GM12892 (cell line): ENCODE data around the gene NFKBIL1. TPM values are rescaled to one million over a fixed set of nuclear protein-coding genes. Genes with fewer than 3 reads are reported as not detected.
"Not testable (repeated sequence)": the region's sequence is repeated elsewhere in the genome, so short reads cannot be mapped to it uniquely, and the experiment has no call there.

Experiments
- DNase-seq: peaks from one replicate; pipeline ENCODE4 v3.0.0; 2011; ENCODE audit not compliant: insufficient read length
- FAIRE-seq: peaks from 2 replicates; lab custom pipeline; 2011; peaks lifted over from hg19 to GRCh38; lab: Jason Lieb, UNC
- POLR2A ChIP-seq: IDR thresholded peaks from 2 replicates; pipeline ENCODE4 v1.6.1; 2011; ENCODE audit warnings: low read depth, low read length, control low read depth
- POLR2AphosphoS5 ChIP-seq: IDR thresholded peaks from 2 replicates; pipeline ENCODE4 v1.6.1; 2011; ENCODE audit warnings: low read depth, low read length, control low read depth
- TAF1 ChIP-seq: IDR thresholded peaks from 2 replicates; pipeline ENCODE4 v1.6.1; 2011; ENCODE audit warnings: low read depth, mild to moderate bottlenecking, control low read depth, low read length, borderline replicate concordance
- polyA plus RNA-seq: library from polyadenylated mRNA; unstranded; fragments of >200 nt; gene quantifications from one replicate; pipeline ENCODE4 v1.2.1, GENCODE V29; 2012; ENCODE audit warnings: missing spikeins, inconsistent platforms; ENCODE audit not compliant: missing spikeins

Gene NFKBIL1, protein sequence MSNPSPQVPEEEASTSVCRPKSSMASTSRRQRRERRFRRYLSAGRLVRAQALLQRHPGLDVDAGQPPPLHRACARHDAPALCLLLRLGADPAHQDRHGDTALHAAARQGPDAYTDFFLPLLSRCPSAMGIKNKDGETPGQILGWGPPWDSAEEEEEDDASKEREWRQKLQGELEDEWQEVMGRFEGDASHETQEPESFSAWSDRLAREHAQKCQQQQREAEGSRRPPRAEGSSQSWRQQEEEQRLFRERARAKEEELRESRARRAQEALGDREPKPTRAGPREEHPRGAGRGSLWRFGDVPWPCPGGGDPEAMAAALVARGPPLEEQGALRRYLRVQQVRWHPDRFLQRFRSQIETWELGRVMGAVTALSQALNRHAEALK
- 11.3 TPM for polyA plus RNA-seq

DNA sequence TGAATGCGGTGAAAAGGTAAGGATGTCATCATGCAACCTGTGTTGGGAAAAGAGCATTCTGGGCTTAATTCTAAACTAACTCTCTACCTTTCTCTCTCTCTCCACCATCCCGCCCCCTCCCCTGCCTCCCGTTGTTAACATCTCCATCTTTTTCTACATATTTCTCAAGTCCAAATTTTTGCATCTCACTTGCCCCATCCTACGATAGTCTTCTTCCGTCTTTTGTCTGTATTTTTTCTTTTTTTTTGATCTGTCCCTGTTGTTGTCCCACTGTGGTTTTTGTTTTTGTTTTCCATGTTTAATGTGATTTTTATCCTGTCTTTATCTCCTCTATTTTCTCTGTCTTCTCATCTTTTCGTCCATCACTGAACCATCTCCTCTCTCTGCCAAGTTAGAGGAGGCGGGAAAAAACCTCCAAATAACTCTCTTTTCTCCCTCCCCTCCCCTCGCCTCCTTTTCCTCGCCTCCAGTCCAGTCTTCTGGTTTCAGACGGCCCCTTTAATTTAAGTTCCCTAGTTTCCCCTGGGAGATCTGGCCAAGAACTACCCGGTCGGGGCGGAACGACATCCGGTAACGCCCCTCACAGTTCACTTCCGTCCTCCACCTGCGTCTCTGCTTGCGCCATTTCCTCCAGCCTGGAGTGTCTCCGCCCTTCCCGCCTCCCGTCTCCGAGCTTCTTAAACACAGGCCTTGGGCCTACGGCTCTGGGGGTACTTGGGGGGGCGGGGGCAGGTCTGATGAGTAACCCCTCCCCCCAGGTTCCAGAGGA lies at the start of gene NFKBIL1:
Gene NFKBIL1, plus strand, starts transcription at position 651 of the 769 bp plus-strand sequence. Its CDS starts 87 bp downstream, at position 738.
- peak; percentile 43; the same call in 1 of the 2 replicates for TF ChIP-seq POLR2AphosphoS5
- no peak; the same call in 1 of the 2 replicates for TF ChIP-seq TAF1
- TF ChIP-seq POLR2A: peak; percentile 29; the same call in 1 of the 2 replicates
- DNase-seq (peak; percentile 80), FAIRE-seq (peak; percentile 96)

DNA sequence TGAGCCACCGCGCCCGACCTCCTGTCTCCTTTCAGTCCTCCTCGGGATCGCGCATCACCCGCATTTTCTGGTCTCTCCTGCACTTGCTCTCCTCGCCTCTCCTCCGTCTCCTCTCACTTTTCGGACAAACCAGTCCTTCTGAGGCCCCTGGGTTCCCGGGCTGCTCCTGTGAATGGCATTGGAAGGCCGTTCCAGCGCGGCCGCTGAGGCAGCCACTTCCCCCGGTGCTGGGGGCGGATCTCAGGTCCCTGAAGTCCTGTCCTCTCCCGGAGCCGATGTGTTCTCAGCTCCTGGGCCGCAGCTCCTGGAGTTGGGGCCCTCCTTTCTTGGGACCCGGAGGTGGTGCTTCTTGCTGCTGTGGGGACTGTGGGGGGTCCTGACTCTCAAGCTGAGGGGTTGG lies 48.7 kb upstream of the NFKBIL1 start:
- TF ChIP-seq POLR2A (no peak), POLR2AphosphoS5 (no peak), TAF1 (no peak)
- no peak for DNase-seq
- FAIRE-seq: no peak

DNA sequence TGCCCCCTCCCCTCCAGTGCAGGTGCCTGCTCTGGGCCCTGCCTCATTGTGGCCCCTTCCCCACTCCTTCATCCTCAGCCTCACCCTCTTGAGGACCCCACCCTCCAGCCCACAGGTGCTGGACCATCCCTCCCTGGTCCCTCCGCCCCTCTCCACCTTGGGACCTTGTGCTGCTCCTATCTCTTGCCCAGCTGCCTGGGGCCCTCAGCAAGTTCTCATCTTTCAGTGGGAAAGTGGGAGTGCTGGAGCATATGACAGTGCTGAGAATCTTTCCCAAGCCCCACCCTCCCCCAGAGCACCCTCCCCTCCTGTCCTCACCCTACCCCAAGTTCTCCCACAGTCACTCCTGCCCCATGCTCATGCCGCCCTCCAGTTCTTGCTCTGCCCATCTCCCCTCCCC lies 47.8 kb upstream of the NFKBIL1 start:
- FAIRE-seq: peak; percentile 42
- DNase-seq: not testable (repeated sequence)

GRCh38 chr6:31502586-31502985 lies 44.8 kb upstream of the NFKBIL1 start:
- TF ChIP-seq TAF1 (no peak), POLR2AphosphoS5 (no peak), POLR2A (no peak)
- no peak for FAIRE-seq
- DNase-seq: no peak

- not testable (repeated sequence) for DNase-seq, FAIRE-seq
These were observed 38.4 kb upstream of the NFKBIL1 start for GRCh38 chr6:31509036-31509435.

- FAIRE-seq (no peak), DNase-seq (no peak)
- TF ChIP-seq POLR2AphosphoS5 (no peak), TAF1 (no peak), POLR2A (no peak)
These were observed 37.4 kb upstream of the NFKBIL1 start for GRCh38 chr6:31510007-31510406.

- no peak for DNase-seq
- TF ChIP-seq POLR2AphosphoS5: no peak
- TF ChIP-seq TAF1: no peak
- TF ChIP-seq POLR2A: no peak
- FAIRE-seq: no peak
These were observed 33.8 kb upstream of the NFKBIL1 start for GRCh38 chr6:31513456-31514165.

DNA sequence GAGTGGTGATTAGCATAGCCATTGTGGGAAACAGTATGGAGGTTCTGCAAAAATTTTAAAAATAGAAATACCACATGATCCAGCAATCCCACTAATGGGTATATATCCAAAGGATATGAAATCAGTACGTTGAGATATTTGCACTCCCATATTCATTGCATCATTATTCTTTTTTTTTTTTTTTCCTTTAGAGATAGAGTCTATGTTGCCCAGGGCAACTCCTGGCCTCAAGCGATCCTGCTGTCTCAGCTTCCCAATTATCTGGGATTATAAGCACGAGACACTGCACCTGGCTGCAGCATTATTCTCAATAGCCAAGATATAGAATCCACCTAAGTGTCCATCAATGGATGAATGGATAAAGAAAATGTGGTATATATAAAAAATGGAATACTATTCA lies 25.6 kb upstream of the NFKBIL1 start:
- FAIRE-seq (no peak), DNase-seq (no peak)
- TF ChIP-seq TAF1: no peak
- TF ChIP-seq POLR2A: no peak
- no peak for TF ChIP-seq POLR2AphosphoS5

GRCh38 chr6:31525553-31525931 lies 21.9 kb upstream of the NFKBIL1 start:
- TF ChIP-seq POLR2A (no peak), POLR2AphosphoS5 (no peak), TAF1 (no peak)
- no peak for FAIRE-seq
- no peak for DNase-seq

DNA sequence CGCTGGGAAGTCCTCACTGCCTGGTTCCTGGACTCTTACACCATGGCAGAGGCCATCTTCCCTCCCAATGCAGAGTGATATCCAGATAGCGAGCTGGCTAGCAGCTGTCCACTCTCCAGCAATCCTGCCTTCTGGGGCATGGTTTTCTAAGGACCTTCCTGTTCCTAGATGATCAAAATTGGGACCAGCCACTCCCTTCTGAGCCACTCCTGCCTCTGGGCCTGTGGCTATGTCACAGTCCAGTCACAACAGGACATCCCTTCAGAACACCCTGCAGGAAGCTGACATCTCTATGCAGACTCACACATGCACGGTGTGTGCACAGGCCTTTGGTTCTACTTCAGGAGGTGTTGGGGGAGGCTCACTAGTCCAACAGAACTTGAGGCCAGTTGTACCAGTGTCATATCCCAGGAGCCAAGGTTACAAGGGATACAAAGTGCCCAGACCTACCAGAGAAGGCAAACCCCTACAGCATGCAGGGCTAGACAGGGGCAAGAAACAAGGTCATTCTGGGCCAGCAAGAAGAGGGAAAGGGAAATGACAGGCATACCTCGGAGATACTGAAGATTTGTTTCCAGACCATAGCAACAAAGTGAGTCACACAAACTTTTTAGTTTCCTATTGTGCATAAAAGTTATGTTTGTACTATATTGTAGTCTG lies 21.3 kb upstream of the NFKBIL1 start:
- no peak for TF ChIP-seq POLR2A
- no peak for TF ChIP-seq TAF1
- no peak for TF ChIP-seq POLR2AphosphoS5
- DNase-seq (no peak), FAIRE-seq (no peak)

GRCh38 chr6:31528307-31528777 lies 19.1 kb upstream of the NFKBIL1 start:
- FAIRE-seq: no peak
- no peak for DNase-seq
- TF ChIP-seq TAF1 (no peak), POLR2AphosphoS5 (no peak), POLR2A (no peak)

- FAIRE-seq (no peak), DNase-seq (no peak)
- TF ChIP-seq TAF1 (no peak), POLR2A (peak; percentile 54)
These were observed 18.5 kb upstream of the NFKBIL1 start, which contains the start of gene MCCD1 for GRCh38 chr6:31528821-31529328. TSS of gene MCCD1 (plus strand) at chr6:31528962. CDS start at chr6:31529015, 53 bp downstream.
